GM20431 (cell line): ENCODE results near the gene RAC2.
"Not testable (repeated sequence)": the region's sequence is repeated elsewhere in the genome, so short reads cannot be mapped to it uniquely, and the experiment has no call there.

Experiments used
- in situ Hi-C: fragments of 300-500 bp; cut with MseI, MboI; formaldehyde crosslinking; loops from one replicate; pipeline ENCODE4 v1.15.0; 2020; ENCODE audit warnings: low sequenced_read_pairs; ENCODE audit not compliant: unreplicated experiment

The RAC2 gene

DNA sequence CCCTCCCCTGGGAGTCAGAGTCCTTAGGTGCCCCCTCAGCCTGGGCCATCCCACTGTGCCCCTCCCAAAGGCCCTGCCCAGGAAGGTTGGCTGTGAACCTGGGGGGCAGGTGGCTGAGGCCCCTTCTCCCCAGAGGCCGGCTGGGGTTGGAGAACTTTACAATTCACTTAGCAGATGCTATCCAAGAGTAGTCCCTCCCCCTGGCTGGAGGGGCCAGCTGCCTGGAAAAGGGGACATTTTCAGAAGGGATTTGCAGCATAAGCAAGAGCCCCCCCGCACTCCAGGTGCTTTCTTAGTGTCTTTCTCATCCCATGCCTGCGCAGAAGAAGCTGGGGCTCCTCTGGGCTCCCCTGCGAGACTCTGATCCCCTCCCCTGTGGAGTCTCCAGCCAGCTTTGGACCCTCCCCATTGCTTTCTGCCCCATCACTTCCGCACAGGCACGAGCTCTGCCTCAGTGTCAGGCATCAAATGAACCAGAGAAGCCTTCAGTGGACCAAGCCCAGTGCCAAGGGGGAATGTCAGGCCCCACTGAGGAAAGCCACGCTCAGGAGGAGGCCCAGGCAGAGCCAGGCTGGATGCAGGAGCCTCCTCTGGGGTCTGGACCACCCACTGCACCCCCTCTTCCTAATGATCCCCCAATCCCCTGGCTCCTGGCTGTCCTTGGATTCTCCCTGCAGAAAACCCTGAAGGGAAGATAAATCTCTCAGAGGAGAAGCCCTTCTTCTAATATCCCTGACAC is 35.5 kb downstream of the RAC2 start:
- in situ Hi-C loops, result no loop called here

DNA sequence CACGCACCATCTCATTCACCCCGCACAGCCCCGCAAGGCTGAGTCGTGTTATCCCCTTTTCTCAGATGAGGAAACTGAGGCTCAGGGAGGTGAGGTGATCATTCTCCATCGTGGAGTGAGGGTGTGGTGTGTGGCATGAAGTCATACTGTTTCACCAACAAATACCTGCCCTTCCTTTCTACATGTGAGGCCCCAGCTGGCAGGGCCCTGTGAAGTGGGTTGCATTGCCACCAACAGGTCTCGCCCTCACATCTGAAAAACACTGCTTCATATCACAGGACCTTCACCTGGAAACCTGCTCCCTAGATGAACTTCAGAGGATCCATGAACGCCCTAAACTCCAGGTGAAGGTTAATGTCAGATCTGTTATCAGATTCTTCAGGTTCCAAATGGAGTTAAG is 36.1 kb downstream of the RAC2 start:
- in situ Hi-C loops, result no loop called here

DNA sequence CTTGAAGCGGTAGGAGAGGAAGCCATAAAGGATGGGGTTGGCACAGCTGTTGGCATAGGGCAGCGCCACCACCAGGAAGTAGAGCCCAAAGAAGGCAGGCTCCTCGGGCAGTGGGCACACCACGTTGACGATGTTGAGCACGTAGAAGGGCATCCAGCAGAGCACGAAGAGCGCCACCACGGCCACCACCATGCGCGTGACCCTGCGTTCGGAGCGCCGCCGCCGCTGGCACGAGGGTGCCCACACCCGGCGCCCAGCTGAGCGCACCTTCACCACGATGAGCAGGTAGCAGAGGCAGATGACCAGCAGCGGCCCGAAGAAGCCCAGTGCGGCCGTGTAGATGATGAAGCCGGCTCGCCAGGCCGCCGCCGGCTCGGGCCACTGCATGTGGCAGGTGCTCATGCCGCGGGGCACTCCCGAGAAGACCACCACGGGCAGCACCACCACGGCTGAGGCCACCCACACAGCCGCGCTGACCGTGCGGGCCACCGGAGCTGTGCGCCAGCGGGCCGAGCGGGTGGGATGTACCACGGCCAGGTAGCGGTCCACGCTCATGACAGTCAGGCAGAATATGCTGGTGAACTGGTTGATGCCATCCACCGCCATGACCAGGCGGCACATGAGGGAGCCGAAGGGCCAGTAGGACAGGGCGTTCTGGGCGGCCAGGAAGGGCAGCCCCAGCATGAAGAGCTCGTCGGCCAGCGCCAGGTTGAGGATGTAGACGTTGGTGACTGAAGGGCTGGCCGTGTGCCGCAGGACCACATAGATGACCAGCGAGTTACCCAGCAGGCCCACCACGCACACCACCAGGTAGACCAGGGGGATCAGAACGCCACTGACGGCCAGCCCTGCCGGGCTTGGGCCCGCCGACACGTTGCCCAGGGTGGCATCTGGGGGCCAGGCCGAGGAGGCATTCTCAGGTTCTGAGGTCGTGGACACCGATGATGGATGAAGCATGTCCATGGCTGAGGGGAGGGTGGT is 36.9 kb downstream of the RAC2 start:
- in situ Hi-C loops, result no loop called here

DNA sequence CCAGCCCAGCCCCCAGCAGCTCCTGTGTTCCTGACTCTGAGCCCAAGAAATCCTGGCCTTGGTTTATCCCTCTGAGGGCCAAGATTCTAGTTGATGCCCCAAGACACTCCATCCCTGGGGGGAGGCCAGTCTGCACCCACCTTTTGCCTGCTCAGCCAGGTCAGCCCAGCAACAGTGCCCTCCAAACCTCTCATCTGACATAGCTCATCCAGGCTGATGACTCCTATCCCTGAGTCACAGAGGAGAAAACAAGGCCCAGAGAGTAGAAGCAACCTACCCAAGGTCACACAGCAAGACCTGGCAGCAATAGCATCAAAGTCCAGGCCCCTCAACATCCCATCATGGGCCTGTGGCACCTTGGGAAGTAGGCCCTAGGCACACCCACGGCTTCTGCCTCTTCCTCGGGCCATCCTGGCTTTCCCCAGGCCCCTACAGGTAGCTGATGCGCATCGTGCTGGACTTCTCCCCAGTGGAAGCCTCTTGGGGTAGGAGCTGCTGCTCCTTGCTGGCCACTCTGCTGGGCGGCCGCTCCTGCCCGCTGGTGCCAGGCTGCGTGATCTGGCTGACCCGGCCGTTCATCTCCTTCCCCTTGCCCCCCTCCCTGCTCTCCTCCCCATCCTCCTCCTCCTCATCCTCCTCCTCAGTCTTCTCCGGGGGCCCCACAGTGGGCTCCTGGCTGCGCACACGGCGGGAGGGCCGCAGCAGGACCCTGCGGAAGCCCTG is 37.8 kb downstream of the RAC2 start:
- in situ Hi-C loops, result no loop called here

DNA sequence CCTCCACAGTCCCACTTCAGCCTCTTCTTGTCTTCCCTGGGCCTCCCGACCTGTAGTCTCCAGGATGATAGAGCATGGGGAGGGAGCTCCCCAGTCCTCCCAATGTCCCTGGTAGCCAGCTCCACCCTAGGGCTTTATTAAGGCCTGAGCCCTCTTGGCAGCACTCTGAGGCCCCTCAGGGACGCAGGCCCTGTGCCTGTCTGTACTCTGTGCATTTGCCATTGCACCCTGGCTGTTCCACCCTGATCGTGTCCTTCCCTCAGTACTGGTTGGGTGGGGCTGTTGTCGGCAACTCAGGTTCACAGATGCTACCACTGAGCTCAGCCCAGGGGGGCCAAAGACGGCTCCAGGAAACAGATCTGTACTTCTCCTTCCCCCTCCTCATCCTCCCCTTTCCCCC is 39.0 kb downstream of the RAC2 start:
- in situ Hi-C loops, result no loop called here

DNA sequence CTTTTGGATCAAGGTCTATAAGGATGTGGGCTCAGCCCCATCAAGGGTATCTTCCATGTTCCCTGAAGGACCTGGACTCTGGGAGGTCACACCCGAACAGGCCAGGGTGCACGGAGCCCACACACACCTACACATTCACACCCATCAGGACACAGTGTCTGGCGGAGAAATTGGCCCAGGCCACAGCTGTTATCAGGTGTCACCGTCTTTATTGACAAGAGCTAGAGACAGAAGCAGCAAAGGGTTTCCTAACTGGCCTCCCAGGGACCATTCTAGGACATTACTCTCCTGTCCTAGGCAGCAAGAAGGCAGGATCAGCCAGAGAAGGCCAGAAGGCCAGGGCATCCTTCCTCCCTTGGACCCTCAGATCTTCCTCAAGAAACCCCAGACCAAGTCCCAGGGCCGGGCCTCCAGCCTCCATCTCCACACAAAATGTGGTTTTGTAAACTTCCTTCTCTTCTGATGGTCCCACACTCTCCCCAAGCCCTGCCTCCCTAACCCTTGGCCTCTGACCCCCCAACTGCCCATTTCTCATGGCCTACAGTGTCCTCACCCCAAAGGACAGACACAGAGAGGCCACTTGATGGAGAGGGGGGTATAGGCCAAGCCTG is 39.9 kb downstream of the RAC2 start:
- in situ Hi-C loops, result no loop called here

DNA sequence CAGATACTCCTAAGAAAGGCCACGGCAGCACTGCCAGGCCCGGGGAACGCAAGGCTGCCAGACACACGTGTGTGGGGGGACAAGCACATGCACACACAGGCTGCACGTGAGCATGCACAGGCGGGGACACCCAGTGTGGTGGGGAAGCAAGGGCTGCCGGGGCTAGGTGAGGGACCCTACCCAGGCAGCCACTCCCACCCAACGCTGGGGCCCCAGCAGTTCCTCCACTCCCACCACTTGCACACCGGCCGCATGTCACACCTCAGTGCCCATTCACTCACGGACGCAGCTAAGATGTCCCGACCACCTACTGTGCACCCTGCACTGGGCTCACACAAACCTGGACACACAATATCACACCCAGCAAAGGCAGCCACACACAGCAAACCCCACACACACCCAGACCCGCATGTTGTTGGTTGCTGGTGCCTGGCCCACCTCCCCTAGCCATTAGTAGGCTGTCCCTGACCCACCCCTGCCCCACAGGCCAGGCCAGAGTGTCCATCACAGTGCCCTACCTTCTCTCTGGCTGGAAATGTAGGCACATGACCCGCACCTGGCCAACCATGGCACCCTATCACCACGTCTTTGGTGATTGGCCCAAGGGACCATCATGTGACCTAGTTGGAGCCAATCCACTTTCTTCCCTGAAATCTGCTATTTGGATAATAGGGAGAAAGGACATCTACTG is 40.6 kb downstream of the RAC2 start:
- in situ Hi-C loops, result no loop called here

DNA sequence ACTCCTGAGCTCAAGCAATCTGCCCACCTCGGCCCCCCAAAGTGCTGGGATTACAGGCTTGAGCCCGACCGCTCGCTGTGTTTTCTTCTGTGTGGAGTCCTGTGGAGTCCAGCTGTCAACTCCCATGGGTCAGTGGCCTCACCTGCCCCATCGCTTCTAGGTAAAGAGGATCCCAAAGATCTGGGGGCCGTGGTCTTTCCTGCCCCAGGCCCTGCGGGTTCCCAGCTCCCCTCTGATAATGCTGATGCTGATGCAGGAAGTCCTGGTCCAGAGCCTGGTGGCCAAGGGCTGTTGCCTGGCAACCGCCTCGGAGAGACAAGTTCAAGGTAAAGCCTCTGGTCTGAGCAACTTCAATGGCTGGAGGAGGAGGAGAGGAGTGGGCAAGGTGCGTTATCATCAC is 41.4 kb downstream of the RAC2 start:
- in situ Hi-C loops, result no loop called here

DNA sequence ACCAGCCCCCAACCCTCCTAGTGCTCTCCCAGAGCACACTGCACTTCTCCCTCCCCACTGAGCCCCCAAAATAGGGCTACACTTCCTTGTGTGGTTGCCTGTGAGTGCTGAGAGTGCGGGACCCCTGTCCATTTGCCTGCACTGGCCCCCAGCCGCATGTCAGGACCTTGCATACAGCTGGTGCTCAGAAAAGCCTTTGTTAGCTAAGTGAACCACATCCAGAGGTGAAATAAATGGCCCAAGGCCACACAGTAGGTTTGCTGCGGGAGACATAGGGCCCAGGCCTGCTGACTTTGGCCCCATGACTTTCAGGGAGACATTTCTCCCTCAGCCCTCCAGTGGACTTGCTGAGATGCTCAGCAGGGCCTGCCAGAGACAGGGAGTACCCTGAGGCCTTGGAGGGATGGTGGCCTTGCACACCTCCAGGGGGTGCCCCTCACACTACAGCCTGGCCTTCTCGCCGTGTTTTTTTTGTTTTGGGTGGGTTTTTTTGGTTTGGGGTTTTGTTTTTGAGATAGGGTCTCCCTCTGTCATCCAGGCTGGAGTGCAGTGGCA is 42.0 kb downstream of the RAC2 start:
- in situ Hi-C loops, result no loop called here

DNA sequence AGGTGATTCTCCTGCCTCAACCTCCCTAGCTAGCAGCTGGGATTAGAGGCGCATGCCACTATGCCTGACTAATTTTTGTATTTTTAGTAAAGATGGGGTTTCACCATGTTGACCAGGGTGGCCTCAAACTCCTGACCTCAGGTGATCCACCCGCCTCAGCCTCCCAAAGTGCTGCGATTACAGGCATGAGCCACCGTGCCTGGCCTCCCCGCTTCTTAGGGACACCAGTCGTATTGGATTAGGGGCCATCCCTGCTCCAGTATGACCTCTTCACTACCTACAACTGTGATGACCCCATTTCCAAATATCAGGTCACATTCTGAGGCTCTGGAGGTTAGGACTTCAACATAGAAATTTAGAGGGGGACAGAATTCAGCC is 42.6 kb downstream of the RAC2 start:
- in situ Hi-C loops, result not testable (repeated sequence)

DNA sequence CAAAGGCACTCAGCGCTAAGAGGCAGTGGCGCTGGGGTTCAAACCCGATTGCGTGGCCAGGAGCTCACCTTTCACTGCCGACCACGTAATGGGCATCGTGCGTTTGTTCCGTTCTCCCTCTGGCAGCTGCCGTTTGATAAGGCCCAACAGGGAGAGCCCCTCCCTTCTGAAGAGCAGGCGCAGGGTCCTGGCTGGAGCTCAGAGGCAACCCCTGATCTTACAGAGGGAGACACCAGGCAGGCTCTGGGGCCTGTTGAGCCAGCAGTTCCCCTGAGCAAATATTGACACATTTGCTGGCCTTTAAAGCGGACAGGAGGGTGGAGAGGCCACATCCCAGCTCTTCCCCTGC is 44.3 kb downstream of the RAC2 start:
- in situ Hi-C loops, result no loop called here

DNA sequence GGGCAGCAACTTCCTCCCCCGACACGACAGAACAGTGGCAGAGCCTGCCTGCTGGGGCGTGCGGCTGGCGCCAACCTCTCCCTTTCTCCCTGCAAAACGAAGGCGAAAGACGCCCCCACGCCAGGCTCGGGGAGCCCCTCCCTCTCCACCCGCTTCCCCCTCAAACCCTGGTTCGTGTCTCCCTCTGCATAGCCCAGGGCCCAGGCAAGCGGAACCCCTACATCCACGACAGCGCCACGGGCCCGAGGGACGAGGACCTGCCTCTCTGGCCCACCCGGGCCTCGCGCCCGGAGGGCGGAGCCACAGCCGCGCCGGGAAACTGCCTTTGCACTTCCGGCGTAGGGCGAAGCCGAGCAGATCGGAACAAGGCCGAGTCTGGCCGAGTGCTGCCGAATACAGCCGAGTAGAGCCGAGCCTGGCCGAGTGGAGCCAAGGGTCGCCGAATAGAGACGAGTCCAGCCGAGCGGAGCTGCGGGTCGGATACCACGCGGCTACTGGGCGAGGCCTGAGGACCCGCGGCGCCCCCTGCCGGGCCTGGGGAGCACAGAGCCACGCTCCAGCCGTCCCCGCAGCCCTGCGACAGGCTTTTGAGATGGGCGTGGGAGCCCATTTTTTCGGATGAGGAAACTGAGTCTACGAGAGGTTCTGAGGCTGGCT is 44.8 kb downstream of the RAC2 start:
- in situ Hi-C loops, result no loop called here

DNA sequence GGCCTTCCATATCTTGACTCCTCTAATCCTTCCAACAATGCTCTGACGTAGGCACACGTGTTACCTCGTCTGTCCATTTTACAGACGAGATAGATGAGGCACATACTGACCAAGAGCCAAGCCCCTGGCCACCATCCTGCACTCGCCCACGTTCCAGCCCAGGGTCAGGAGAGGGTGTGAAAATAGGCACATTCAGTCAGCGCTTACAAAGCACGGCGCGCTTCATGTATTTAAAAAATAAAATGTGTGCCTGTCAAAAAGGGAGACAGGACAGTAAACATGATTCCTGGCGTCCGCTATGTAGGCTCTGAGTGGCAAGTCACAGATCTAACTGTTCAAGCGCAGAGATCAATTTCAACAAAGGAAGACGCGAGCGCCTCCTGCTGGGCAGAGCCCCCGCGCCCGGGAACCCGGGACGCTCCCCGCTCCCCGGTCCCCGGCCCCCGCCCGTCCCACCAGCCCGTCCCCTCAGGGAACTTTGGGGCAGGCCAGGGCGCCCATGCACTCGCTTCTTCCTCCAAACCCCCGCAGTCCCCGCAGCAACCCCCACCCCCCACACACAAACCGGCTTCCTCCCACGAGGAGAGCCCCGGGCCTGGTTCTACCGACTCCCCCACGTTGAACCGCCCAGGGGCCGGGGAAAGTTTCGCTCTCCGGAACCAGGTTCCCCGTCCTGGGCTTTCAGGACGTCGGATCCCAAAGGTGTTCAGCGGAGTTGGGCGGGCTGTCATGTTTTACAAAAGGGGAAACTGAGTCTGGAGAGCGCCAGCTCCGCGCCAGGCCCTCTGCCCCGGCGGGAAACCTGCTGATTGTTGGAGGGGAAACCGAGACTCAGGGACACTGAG is 45.6 kb downstream of the RAC2 start:
- in situ Hi-C loops, result no loop called here

DNA sequence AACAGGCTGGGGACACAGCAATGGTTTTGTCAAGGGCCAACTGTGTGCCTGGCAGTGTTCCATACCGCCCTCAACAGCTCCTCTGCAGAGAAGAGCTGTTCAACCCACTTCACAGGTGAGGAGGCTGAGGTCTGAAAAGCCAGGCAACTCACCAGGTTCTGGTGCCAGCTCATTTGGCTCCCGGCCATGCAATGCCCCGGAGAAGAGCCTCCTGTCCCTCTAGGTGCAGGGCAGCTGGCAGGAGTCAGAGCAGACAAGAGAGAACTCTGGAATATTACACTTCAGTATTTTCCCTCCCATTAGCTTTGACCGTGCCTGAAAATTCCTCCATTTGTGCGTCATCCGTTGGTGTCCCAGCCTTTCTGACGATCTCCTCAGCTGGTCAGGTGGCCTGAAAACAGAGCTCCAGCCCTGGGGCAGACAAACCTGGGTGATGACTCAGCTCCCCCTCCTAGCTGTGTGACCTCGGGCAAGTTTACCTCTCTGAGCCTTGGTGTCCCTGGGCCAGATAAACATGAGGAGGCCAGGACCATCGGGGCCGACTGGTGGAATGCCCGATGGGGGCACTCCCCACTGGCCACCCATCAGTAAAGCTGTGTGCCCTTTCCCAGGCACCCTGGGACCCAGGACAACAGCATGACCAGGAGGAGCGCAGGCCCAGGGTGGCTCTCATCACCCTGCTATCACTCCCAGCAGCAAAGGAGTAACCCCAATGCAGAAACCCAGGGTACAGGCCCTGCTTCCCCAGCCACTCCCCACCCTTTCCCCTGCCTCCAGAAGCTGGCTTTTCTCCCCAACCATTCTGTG is 46.4 kb downstream of the RAC2 start:
- in situ Hi-C loops, result no loop called here

DNA sequence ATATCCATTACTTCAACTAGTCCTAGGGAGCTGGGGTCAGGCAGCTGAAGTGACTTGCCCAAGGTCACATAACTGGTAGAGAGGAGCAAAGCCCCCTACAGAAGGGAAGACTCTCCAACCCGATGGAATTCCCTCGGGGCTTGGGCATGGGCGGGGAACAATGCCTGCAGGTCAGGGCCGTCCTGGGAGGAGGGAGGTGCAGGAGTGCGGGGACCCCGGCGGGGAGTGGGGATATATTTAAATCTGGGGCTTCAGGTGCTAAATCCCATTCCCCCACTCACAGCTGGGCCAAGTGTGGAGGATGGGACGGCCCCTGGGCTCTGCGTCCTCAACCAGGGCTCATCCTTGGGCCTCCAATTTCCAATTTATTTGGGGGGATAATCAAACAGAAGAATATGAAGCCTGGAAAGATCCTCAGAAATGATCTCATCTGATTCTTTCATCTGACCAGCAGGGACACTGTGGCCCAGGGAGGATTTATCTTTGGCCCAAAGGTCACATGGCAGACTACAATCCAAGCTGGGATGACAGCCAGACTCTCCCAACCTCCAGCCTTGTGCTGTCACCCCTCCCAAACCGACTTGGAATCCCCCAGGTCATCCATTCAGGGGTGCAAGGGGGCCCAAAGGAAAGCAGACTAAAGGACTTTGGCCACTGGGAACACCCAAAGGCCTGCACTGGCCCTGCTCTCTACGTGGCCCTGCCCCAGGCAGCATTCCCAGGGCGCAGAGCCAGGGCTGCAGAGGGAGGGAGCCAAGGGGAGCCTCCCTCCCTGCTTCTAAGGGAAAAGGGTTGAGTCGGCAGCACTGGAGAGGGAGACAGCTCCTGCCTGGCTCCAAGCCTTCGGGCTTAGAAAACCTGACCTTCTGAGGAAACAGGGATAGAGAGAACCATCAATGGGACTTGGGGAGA is 47.3 kb downstream of the RAC2 start:
- in situ Hi-C loops, result no loop called here

DNA sequence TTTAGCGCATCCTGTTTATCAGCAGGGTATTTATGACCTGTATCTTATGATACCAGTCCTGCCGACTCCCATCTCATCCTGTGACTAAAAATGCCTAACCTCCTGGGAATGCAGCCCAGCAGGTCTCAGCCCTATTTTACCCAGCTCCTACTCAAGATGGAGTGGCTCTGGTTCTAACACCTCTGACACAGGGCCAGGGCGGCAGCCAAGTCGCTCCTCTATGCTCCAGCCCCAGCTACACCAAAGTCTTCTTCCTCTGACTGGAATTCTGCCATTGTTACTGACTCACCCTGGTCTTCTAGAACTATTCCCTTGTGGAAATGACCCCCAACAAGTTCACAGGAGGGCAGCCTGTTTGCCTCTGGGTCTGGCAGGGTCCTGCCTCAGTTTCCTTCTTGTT is 48.1 kb downstream of the RAC2 start:
- in situ Hi-C loops, result no loop called here
